T-cell (primary cell): Measurements from ENCODE around the gene RIOX2. TPM values are rescaled to one million over a fixed set of nuclear protein-coding genes. Genes with fewer than 3 reads are reported as not detected.

Experiments used
- ATAC-seq, 4 experiments: fragments of 200-7000 bp in 3 of 4; fragments of 150-1000 bp in 1 of 4; cut with Tn5 transposase; replicated peaks in 1 of 4; 1 replicate in 3 of 4; 2 replicates in 1 of 4; pipeline ENCODE4 v1.10.0; 2021; ENCODE audit warnings: moderate library complexity in 3 of 4, mild to moderate bottlenecking in 2 of 4, moderate number of reproducible peaks in 1 of 4
- CTCF ChIA-PET, 2 donors: fragments of 300-600 bp; sonication (Branson Sonifier 250); formaldehyde crosslinking; loops; one replicate each; lab custom pipeline; 2022; ENCODE audit warnings: antibody characterized with exemption in 2 of 2; lab: Charles Lee
- POLR2A ChIA-PET, 2 donors: fragments of 300-600 bp; sonication (Branson Sonifier 250); formaldehyde crosslinking; loops; one replicate each; lab custom pipeline; 2022; ENCODE audit warnings: antibody characterized with exemption in 2 of 2; lab: Charles Lee
- DNase-seq, 35 experiments: peaks; one replicate each; pipeline versions ENCODE4 v3.0.0 to v3.0.0-alpha.2; 2013 to 2023
- H3K27ac ChIP-seq: one replicate; pipeline ENCODE4 v1.5.1; 2013; ENCODE audit warnings: low read length
- H3K27me3 ChIP-seq, 2 experiments: replicated peaks in 1 of 2; 1 replicate in 1 of 2; 2 replicates in 1 of 2; pipeline versions ENCODE4 v1.6.1 to v1.7.0; 2013; ENCODE audit warnings: low read length in 1 of 2, mixed read lengths in 1 of 2; ENCODE audit not compliant: control insufficient read depth in 2 of 2, insufficient read depth in 2 of 2; ENCODE audit errors: extremely low read depth in 1 of 2
- H3K36me3 ChIP-seq, 2 donors: 1 replicate in 1 of 2; 2 replicates in 1 of 2; pipeline versions ENCODE4 v1.6.1 to v1.7.0; 2013; ENCODE audit warnings: low read length in 1 of 2; ENCODE audit not compliant: control insufficient read depth in 2 of 2, insufficient read depth in 1 of 2; ENCODE audit errors: extremely low read depth in 1 of 2
- H3K4me1 ChIP-seq, 2 experiments: 1 replicate in 1 of 2; 2 replicates in 1 of 2; pipeline versions ENCODE4 v1.6.1 to v1.7.0; 2013; ENCODE audit warnings: low read length in 2 of 2, mixed read lengths in 1 of 2; ENCODE audit not compliant: insufficient read depth in 2 of 2, control insufficient read depth in 1 of 2; ENCODE audit errors: extremely low read depth in 1 of 2
- H3K4me3 ChIP-seq, 2 donors: 1 replicate in 1 of 2; 2 replicates in 1 of 2; pipeline versions ENCODE4 v1.5.1 to v1.7.0; 2013; ENCODE audit warnings: mild to moderate bottlenecking in 2 of 2, low read length in 1 of 2, moderate library complexity in 1 of 2; ENCODE audit not compliant: control insufficient read depth in 1 of 2; ENCODE audit errors: extremely low read depth in 1 of 2
- H3K9me3 ChIP-seq: 2 replicates; pipeline ENCODE4 v1.7.0; 2013
- H3K27ac Mint-ChIP-seq, 2 donors: one replicate each; pipeline ENCODE4 v1.8.0; 2020 to 2021; ENCODE audit warnings: mild to moderate bottlenecking in 2 of 2, mixed read lengths in 2 of 2
- H3K27me3 Mint-ChIP-seq, 2 donors: one replicate each; pipeline ENCODE4 v1.8.0; 2021 to 2022; ENCODE audit warnings: mixed read lengths in 2 of 2
- H3K36me3 Mint-ChIP-seq: one replicate; pipeline ENCODE4 v1.8.0; 2021; ENCODE audit warnings: mixed read lengths
- H3K4me1 Mint-ChIP-seq, 3 donors: one replicate each; pipeline ENCODE4 v1.8.0; 2020 to 2022; ENCODE audit warnings: mixed read lengths in 3 of 3, mild to moderate bottlenecking in 1 of 3
- H3K4me3 Mint-ChIP-seq, 3 donors: one replicate each; pipeline ENCODE4 v1.8.0; 2020 to 2022; ENCODE audit warnings: mild to moderate bottlenecking in 3 of 3, mixed read lengths in 3 of 3, moderate library complexity in 3 of 3
- H3K9me3 Mint-ChIP-seq, 3 donors: one replicate each; pipeline ENCODE4 v1.8.0; 2020 to 2022; ENCODE audit warnings: mixed read lengths in 3 of 3
- WGBS: methylation state at CpG from one replicate; pipeline ENCODE4 v1.1.5; 2013; ENCODE audit warnings: missing lambda C conversion rate; ENCODE audit not compliant: insufficient coverage; 5-methylcytosine and 5-hydroxymethylcytosine counted together
- total RNA-seq, 35 experiments: library from RNA in 6 of 35; stranded (reverse) in 6 of 35; fragments of 120-200 nt in 1 of 35; gene quantifications; one replicate each; pipeline versions ENCODE4 v1.2.1 to v1.2.4 and lab custom pipeline; 2013 to 2026

The RIOX2 gene
- total RNA-seq, 5 donors from 2014 or later (not counting 1 experiment from before 2014, with no cell fraction given), result 22.8 to 34.7 (median 30.9) TPM

DNA sequence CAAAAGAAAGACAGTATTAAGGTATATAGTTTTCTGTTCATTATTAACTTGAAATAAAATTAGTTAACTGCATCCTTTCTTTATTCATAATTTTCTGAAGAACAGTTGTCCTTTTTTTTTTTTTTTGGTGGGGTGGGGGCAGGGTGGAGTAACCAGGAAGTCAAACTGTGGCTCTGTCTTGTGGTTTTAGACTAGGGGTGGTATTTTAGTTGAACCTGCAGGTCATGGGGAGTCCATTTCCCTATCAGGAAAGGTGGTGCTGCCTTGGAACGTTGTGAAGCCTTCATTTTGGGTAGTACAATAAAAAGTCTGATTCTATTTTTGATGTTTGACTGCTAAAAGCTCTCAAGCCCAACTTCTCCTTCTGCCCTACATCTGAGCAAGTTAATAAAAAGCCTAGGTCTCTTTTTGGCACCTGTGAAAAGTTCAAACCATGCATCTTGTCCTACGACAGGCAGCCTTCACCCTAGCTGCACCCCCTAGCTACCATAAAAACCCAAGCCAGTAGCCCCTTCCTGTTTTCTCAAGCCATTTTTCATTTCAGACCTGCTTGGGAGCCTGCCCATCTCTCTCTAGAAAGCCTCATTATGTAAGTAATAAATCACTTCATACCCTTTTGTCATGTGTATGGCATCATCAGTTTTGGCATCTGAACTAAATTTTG lies 31.2 kb upstream of the RIOX2 start:
- Mint-ChIP-seq H3K36me3 (no peaks in the 10 kb centered on the region), H3K4me1 (peaks cover 11 to 39% (median 29%) of the 10 kb centered on the region in 3 donors), H3K27ac (peak overlapping the region in 1 of 2 donors; percentile 45), H3K27me3 (no peaks in the 10 kb centered on the region), H3K4me3 (peak overlapping the region in 1 of 3 donors; percentile 1), H3K9me3 (no peaks in the 10 kb centered on the region)
- Histone ChIP-seq H3K9me3 (no peaks in the 10 kb centered on the region), H3K36me3 (no peaks in the 10 kb centered on the region), H3K4me3 (no peak overlapping the region), H3K4me1 (peaks cover 0 to 8% of the 10 kb centered on the region in 2 experiments), H3K27me3 (no peaks in the 10 kb centered on the region), H3K27ac (no peak overlapping the region)
- peak in 3 of 4 experiments; percentile 43 to 70 (median 67) for ATAC-seq
- WGBS, result 80% methylated on average over 1 of the region's 2 CpGs
- CTCF ChIA-PET, result interaction anchor here in 1 of 2 donors (2.6 kb wide), 1 partner anchor 19 kb away, joined by 7 read pairs; no protein-coding TSS in a partner anchor
- POLR2A ChIA-PET, result no interaction called here
- peak in 1 of 35 experiments; percentile 11 for DNase-seq

DNA sequence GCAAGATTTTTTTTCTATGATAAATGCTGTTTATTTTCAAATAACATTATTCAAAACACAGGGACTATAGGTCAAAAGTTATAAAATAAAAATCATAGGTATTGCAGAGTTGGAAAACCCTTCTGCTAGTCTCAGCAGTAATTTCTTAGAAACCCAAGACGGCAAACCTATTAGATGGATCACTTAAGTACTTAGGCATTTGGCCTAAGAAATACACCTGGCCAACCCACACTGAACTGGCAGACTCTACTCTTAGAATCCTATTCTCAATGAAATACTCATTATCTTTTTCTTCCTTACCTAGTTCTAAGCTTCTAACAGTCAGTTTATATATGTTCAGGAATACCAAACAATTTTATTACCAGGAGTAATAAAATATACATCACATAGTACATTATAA lies 30.5 kb upstream of the RIOX2 start:
- ChIA-PET POLR2A (no interaction called here), CTCF (interaction anchor here in 1 of 2 donors (2.6 kb wide), 1 partner anchor 20 kb away, joined by 7 read pairs; no protein-coding TSS in a partner anchor)
- Histone ChIP-seq H3K27me3 (no peaks in the 10 kb centered on the region), H3K36me3 (no peaks in the 10 kb centered on the region), H3K9me3 (no peaks in the 10 kb centered on the region), H3K4me3 (no peak overlapping the region), H3K27ac (no peak overlapping the region), H3K4me1 (peaks cover 0 to 8% of the 10 kb centered on the region in 2 experiments)
- H3K36me3 Mint-ChIP-seq, result no peaks in the 10 kb centered on the region
- H3K27ac Mint-ChIP-seq, result no peak overlapping the region
- no peaks in the 10 kb centered on the region for H3K27me3 Mint-ChIP-seq
- no CpG with 5 or more reads among the region's 1 CpG for WGBS
- no peaks in the 10 kb centered on the region for H3K9me3 Mint-ChIP-seq
- ATAC-seq (no peak), DNase-seq (no peak)
- peaks cover 11 to 39% (median 28%) of the 10 kb centered on the region in 3 donors for H3K4me1 Mint-ChIP-seq
- no peak overlapping the region for H3K4me3 Mint-ChIP-seq

GRCh38 chr3:97999994-98000393 lies 27.8 kb upstream of the RIOX2 start:
- CTCF ChIA-PET, result no interaction called here
- no CpG with 5 or more reads among the region's 1 CpG for WGBS
- POLR2A ChIA-PET, result interaction anchor here in 1 of 2 donors (0.5 kb wide), 1 partner anchor 184 kb away, joined by 3 read pairs; no protein-coding TSS in a partner anchor
- Mint-ChIP-seq H3K4me3 (no peak overlapping the region), H3K9me3 (no peaks in the 10 kb centered on the region), H3K27me3 (no peaks in the 10 kb centered on the region), H3K27ac (no peak overlapping the region), H3K36me3 (no peaks in the 10 kb centered on the region), H3K4me1 (peaks cover 8 to 23% (median 12%) of the 10 kb centered on the region in 3 donors)
- ATAC-seq (no peak), DNase-seq (no peak)
- peaks cover 0 to 8% of the 10 kb centered on the region in 2 experiments for H3K4me1 ChIP-seq
- H3K27me3 ChIP-seq, result no peaks in the 10 kb centered on the region
- H3K27ac ChIP-seq, result no peak overlapping the region
- H3K9me3 ChIP-seq, result no peaks in the 10 kb centered on the region
- H3K36me3 ChIP-seq, result no peaks in the 10 kb centered on the region
- H3K4me3 ChIP-seq, result no peak overlapping the region

GRCh38 chr3:97999103-97999502 lies 26.9 kb upstream of the RIOX2 start:
- H3K36me3 ChIP-seq, result no peaks in the 10 kb centered on the region
- H3K9me3 ChIP-seq, result no peaks in the 10 kb centered on the region
- ChIA-PET POLR2A (no interaction called here), CTCF (interaction anchor here in 1 of 2 donors (0.5 to 0.6 kb wide), 2 partner anchors 17 to 39 kb away, joined by 3 read pairs; no protein-coding TSS in a partner anchor)
- H3K4me1 ChIP-seq, result peaks cover 0 to 8% of the 10 kb centered on the region in 2 experiments
- H3K4me1 Mint-ChIP-seq, result peaks cover 8 to 15% (median 9%) of the 10 kb centered on the region in 3 donors
- no peaks in the 10 kb centered on the region for H3K27me3 ChIP-seq
- H3K27ac Mint-ChIP-seq, result no peak overlapping the region
- no peak overlapping the region for H3K4me3 ChIP-seq
- WGBS, result 100% methylated on average over 2 of the region's 5 CpGs
- ATAC-seq (no peak), DNase-seq (no peak)
- H3K4me3 Mint-ChIP-seq, result no peak overlapping the region
- H3K27ac ChIP-seq, result no peak overlapping the region
- H3K9me3 Mint-ChIP-seq, result no peaks in the 10 kb centered on the region
- no peaks in the 10 kb centered on the region for H3K27me3 Mint-ChIP-seq
- no peaks in the 10 kb centered on the region for H3K36me3 Mint-ChIP-seq

- peaks cover 0 to 7% (median 6%) of the 10 kb centered on the region in 3 donors for H3K4me1 Mint-ChIP-seq
- H3K36me3 Mint-ChIP-seq, result no peaks in the 10 kb centered on the region
- no peaks in the 10 kb centered on the region for H3K9me3 Mint-ChIP-seq
- H3K9me3 ChIP-seq, result no peaks in the 10 kb centered on the region
- H3K27me3 ChIP-seq, result no peaks in the 10 kb centered on the region
- no peak for DNase-seq
- H3K27ac ChIP-seq, result no peak overlapping the region
- ChIA-PET POLR2A (interaction anchor here in 1 of 2 donors (0.6 kb wide), 1 partner anchor 1878 kb away, joined by 3 read pairs; no protein-coding TSS in a partner anchor), CTCF (interaction anchor here (0.7 to 1.2 kb wide), 3 partner anchors 15 to 197 kb away, joined by 3 read pairs; no protein-coding TSS in a partner anchor)
- WGBS, result 20% methylated on average over 1 of the region's 4 CpGs
- no peaks in the 10 kb centered on the region for H3K4me1 ChIP-seq
- no peak overlapping the region for H3K4me3 Mint-ChIP-seq
- H3K27ac Mint-ChIP-seq, result no peak overlapping the region
- no peaks in the 10 kb centered on the region for H3K36me3 ChIP-seq
- no peaks in the 10 kb centered on the region for H3K27me3 Mint-ChIP-seq
- no peak for ATAC-seq
- no peak overlapping the region for H3K4me3 ChIP-seq
These were observed 24.8 kb upstream of the RIOX2 start for GRCh38 chr3:97996988-97997387.

DNA sequence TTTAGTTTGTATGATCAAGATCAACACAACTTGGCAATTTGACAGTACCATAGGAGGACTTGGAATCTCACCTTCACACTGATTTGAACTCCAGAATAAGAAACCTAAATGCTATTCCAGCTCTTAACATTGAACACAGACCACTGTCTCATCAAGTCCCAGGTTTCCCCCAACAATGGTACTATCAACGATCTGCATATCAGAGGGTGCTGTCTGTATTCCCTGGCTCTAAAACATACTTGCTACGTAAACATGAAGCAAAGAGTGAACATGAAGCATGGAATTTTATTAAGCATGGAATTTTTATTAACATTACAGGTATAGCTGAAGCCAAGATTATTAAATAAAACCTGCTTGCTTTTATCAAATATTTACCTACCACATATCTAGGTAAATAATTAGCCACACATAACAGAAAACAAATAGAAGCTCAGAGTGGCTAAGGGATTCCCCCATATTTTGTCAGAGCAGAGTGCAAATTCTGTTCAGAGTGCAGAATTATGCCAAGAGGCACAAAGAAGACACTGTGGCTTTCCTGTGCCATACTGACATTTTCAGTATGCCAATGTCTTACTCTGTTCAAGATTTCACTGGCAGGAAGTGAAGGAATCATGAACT lies 22.2 kb upstream of the RIOX2 start:
- no peak overlapping the region for H3K27ac Mint-ChIP-seq
- no CpG with 5 or more reads among the region's 2 CpGs for WGBS
- CTCF ChIA-PET, result no interaction called here

More for the DNA sequence above, 22.2 kb upstream of the RIOX2 start:
- Mint-ChIP-seq H3K27me3 (no peaks in the 10 kb centered on the region), H3K4me1 (peaks cover 14 to 28% (median 27%) of the 10 kb centered on the region in 3 donors), H3K9me3 (no peaks in the 10 kb centered on the region), H3K4me3 (no peak overlapping the region), H3K36me3 (no peaks in the 10 kb centered on the region)
- Histone ChIP-seq H3K27ac (no peak overlapping the region), H3K36me3 (no peaks in the 10 kb centered on the region), H3K4me1 (peaks cover 6 to 12% of the 10 kb centered on the region in 2 experiments), H3K4me3 (no peak overlapping the region), H3K9me3 (no peaks in the 10 kb centered on the region), H3K27me3 (no peaks in the 10 kb centered on the region)
- DNase-seq, result no peak
- POLR2A ChIA-PET, result no interaction called here
- ATAC-seq, result no peak
